SK-N-SH (cell line): ENCODE measurements around the gene DMAP1. TPM values are rescaled to one million over a fixed set of nuclear protein-coding genes. Genes with fewer than 3 reads are reported as not detected.

ENCODE experiments used
- CTCF ChIA-PET: fragments of 300-600, 350-600 bp; formaldehyde crosslinking; extraction: SDS; loops from one replicate; lab custom pipeline; 2021; lab: Yijun Ruan, JAX
- POLR2A ChIA-PET: fragments of 350-600 bp; sonication (Branson Sonifier 250); formaldehyde crosslinking; extraction: SDS; loops from one replicate; lab custom pipeline; 2020; ENCODE audit warnings: antibody characterized with exemption, inconsistent platforms; lab: Yijun Ruan, JAX
- DNase-seq: peaks from one replicate; pipeline ENCODE4 v3.0.0; 2012
- H2AFZ ChIP-seq: fragments of 200-600 bp; sonication (generic); 2 replicates; pipeline ENCODE4 v1.8.1; 2016; ENCODE audit warnings: antibody characterized with exemption, mild to moderate bottlenecking, low read depth
- H3F3A ChIP-seq: fragments of 200-600 bp; sonication (generic); replicated peaks from 2 replicates; pipeline ENCODE3; 2016; ENCODE audit warnings: antibody characterized with exemption, mild to moderate bottlenecking; ENCODE audit not compliant: insufficient read depth
- H3K27ac ChIP-seq, 2 experiments: fragments of 200-500 bp in 1 of 2; fragments of 200-600 bp in 1 of 2; sonication (Bioruptor generic) in 1 of 2; sonication (generic), shearing (Covaris generic) in 1 of 2; 2 replicates each; pipeline versions ENCODE4 v1.5.1 to v1.6.1; 2014 to 2016; ENCODE audit warnings: low read depth in 2 of 2, inconsistent platforms in 1 of 2, low read length in 1 of 2, mild to moderate bottlenecking in 1 of 2, mixed read lengths in 1 of 2
- H3K27me3 ChIP-seq: fragments of 200-600 bp; sonication (generic), shearing (Covaris generic); 2 replicates; pipeline ENCODE4 v1.6.1; 2016; ENCODE audit warnings: mixed run types; ENCODE audit not compliant: insufficient read depth
- H3K36me3 ChIP-seq, 2 experiments: fragments of 200-500 bp in 1 of 2; fragments of 200-600 bp in 1 of 2; sonication (Bioruptor generic) in 1 of 2; sonication (generic) in 1 of 2; replicated peaks in 1 of 2; 2 replicates each; pipeline versions ENCODE3 to v1.5.1; 2014 to 2016; ENCODE audit warnings: low read length in 1 of 2, mild to moderate bottlenecking in 1 of 2; ENCODE audit not compliant: insufficient read depth in 2 of 2, control insufficient read depth in 1 of 2
- H3K4me1 ChIP-seq, 2 experiments: fragments of 200-500 bp in 1 of 2; fragments of 200-600 bp in 1 of 2; sonication (Bioruptor generic) in 1 of 2; sonication (generic), shearing (Covaris generic) in 1 of 2; 2 replicates each; pipeline versions ENCODE4 v1.5.1 to v1.6.1; 2014 to 2016; ENCODE audit warnings: low read depth in 1 of 2, low read length in 1 of 2, mixed run types in 1 of 2; ENCODE audit not compliant: insufficient read depth in 2 of 2, control insufficient read depth in 1 of 2
- H3K4me2 ChIP-seq: fragments of 200-600 bp; sonication (generic), shearing (Covaris generic); 2 replicates; pipeline ENCODE4 v1.6.1; 2017; ENCODE audit warnings: mixed run types
- H3K4me3 ChIP-seq, 2 experiments: fragments of 200-500 bp in 1 of 2; fragments of 200-600 bp in 1 of 2; sonication (Bioruptor generic) in 1 of 2; sonication (generic), shearing (Covaris generic) in 1 of 2; 2 replicates each; pipeline versions ENCODE4 v1.5.1 to v1.8.1; 2014 to 2016; ENCODE audit warnings: low read depth in 2 of 2, inconsistent platforms in 1 of 2, low read length in 1 of 2, mild to moderate bottlenecking in 1 of 2, mixed read lengths in 1 of 2, moderate library complexity in 1 of 2
- H3K79me2 ChIP-seq: fragments of 200-600 bp; sonication (generic); 2 replicates; pipeline ENCODE4 v1.8.1; 2017; ENCODE audit warnings: mild to moderate bottlenecking; ENCODE audit not compliant: insufficient read depth
- H3K9ac ChIP-seq: fragments of 200-600 bp; sonication (generic); 2 replicates; pipeline ENCODE4 v1.6.1; 2017; ENCODE audit warnings: mixed run types
- H3K9me2 ChIP-seq: fragments of 200-600 bp; sonication (generic); 2 replicates; pipeline ENCODE4 v1.6.1; 2017; ENCODE audit warnings: mixed run types
- H3K9me3 ChIP-seq: fragments of 200-600 bp; sonication (generic); 2 replicates; pipeline ENCODE4 v1.6.1; 2017; ENCODE audit warnings: mixed run types, mild to moderate bottlenecking, moderate library complexity
- H4K20me1 ChIP-seq: fragments of 200-600 bp; sonication (generic); 2 replicates; pipeline ENCODE4 v1.6.1; 2017; ENCODE audit warnings: mild to moderate bottlenecking, mixed run types; ENCODE audit not compliant: insufficient read depth
- CHD2 ChIP-seq: fragments of 150-350 bp; IDR thresholded peaks from 2 replicates; pipeline ENCODE4 v1.6.1; 2018; ENCODE audit warnings: low read length; ENCODE audit not compliant: partially characterized antibody
- ELF1 ChIP-seq: IDR thresholded peaks from 2 replicates; pipeline ENCODE4 v1.4.0; 2012
- FOSL2 ChIP-seq: IDR thresholded peaks from 2 replicates; pipeline ENCODE4 v1.4.0; 2012; ENCODE audit warnings: low read depth, mild to moderate bottlenecking, moderate library complexity, borderline replicate concordance
- FOXJ3 ChIP-seq: sonication (generic); formaldehyde crosslinking; IDR thresholded peaks from 2 replicates; pipeline ENCODE4 v1.5.1; 2020; ENCODE audit warnings: mild to moderate bottlenecking, missing genetic modification reagents
- MEF2A ChIP-seq: IDR thresholded peaks from 2 replicates; pipeline ENCODE4 v1.4.0; 2012; ENCODE audit warnings: low read depth, borderline replicate concordance
- MXI1 ChIP-seq: IDR thresholded peaks from 2 replicates; pipeline ENCODE4 v1.6.1; 2012; ENCODE audit warnings: mild to moderate bottlenecking, low read depth, low read length, improper control_type of control experiment
- POLR2AphosphoS5 ChIP-seq: IDR thresholded peaks from 2 replicates; pipeline ENCODE4 v1.6.1; 2012; ENCODE audit warnings: low read depth, low read length
- RAD21 ChIP-seq: IDR thresholded peaks from 2 replicates; pipeline ENCODE4 v1.6.1; 2012; ENCODE audit warnings: mild to moderate bottlenecking, low read length
- RCOR1 ChIP-seq: fragments of 150-350 bp; IDR thresholded peaks from 2 replicates; pipeline ENCODE4 v1.6.1; 2017; ENCODE audit warnings: antibody characterized with exemption, low read length
- SIN3A ChIP-seq: IDR thresholded peaks from 2 replicates; pipeline ENCODE4 v1.6.1; 2012; ENCODE audit warnings: low read depth, mild to moderate bottlenecking, low read length, moderate library complexity, borderline replicate concordance
- SMC3 ChIP-seq: IDR thresholded peaks from 2 replicates; pipeline ENCODE4 v1.6.1; 2012; ENCODE audit warnings: low read depth, low read length, improper control_type of control experiment
- TAF1 ChIP-seq: IDR thresholded peaks from 2 replicates; pipeline ENCODE4 v1.6.1; 2012; ENCODE audit warnings: low read depth, mild to moderate bottlenecking, low read length, moderate library complexity, borderline replicate concordance
- TCF12 ChIP-seq: IDR thresholded peaks from 2 replicates; pipeline ENCODE4 v1.4.0; 2012
- YY1 ChIP-seq: IDR thresholded peaks from 2 replicates; pipeline ENCODE4 v1.4.0; 2012; ENCODE audit warnings: low read depth, mild to moderate bottlenecking
- WGBS: methylation state at CpG from one replicate; pipeline ENCODE4 v1.1.6; 2017; ENCODE audit warnings: low lambda C conversion rate; 5-methylcytosine and 5-hydroxymethylcytosine counted together
- polyA plus RNA-seq, 3 experiments: library from polyadenylated mRNA; depleted of rRNA; stranded (reverse); fragments of >200 nt; gene quantifications; 2 replicates each; pipeline ENCODE4 v1.2.3, GENCODE V29; 2012
- TF ChIP-seq, protein P1 (sequence below): fragments of 200-600 bp; sonication (generic); IDR thresholded peaks from 2 replicates; pipeline ENCODE4 v1.6.1; 2017; ENCODE audit warnings: antibody characterized with exemption, mild to moderate bottlenecking, moderate library complexity
- TF ChIP-seq, protein P2 (sequence below): IDR thresholded peaks from 2 replicates; pipeline ENCODE4 v1.4.0; 2012; ENCODE audit warnings: low read depth, borderline replicate concordance
- TF ChIP-seq, protein P3 (sequence below): IDR thresholded peaks from 2 replicates; pipeline ENCODE4 v1.4.0; 2012; ENCODE audit warnings: low read depth
- TF ChIP-seq, protein P4 (sequence below): fragments of 150-350 bp; IDR thresholded peaks from 2 replicates; pipeline ENCODE4 v1.6.1; 2016; ENCODE audit warnings: mild to moderate bottlenecking, low read depth, low read length
- TF ChIP-seq, protein P5 (sequence below): IDR thresholded peaks from 2 replicates; pipeline ENCODE4 v1.6.1; 2012; ENCODE audit warnings: mild to moderate bottlenecking, low read depth, low read length, moderate library complexity

The DMAP1 gene
- polyA plus RNA-seq, 1 of the 3 experiments (the other 2 are of a cell fraction) = 59.6 TPM

DNA sequence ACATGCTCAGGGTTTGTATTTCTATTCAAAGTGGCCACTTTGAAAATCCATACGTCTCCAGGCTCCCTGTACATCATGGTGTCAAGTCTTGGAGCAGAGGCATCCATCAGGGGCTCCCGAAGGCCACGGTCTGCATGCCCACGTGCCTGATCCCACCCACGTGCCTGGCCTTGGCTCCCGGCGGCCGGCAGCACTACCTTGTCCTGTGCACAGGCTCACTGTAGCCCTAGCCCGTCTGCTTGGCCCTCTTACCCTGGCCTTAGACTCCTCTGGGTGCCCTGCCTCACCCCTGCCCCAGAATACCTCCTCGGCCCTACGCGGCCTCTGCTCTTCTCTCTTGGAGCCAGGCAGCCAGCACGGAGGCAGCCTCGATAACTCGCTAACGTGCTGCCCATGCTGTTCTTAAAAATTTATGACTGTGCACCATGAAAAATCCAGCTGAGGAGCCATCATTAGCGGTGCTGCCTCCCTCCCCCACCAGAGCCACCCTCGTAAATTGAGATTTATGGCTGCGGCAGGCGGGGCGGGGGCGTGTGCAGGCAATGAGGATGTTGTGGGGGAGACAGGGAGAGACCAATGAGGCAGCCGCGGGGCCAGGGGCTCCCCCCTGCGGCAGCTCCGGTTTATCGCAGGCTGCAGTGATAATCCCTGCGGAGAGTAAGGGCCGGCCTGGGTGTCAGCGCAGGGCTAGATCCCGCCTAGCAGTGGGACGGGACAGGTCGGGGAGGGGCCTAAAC lies 24.6 kb downstream of the DMAP1 start:
- Histone ChIP-seq H3K9me3 (no peaks in the 10 kb centered on the region), H3K4me1 (peaks cover 10 to 32% of the 10 kb centered on the region in 2 experiments; a peak in 3 of 4 replicates)
- peak; percentile 74 for DNase-seq
- TF ChIP-seq CHD2 (no peak), SIN3A (no peak), YY1 (no peak), RAD21 (peak; percentile 10), FOXJ3 (no peak), TAF1 (no peak)
- TF ChIP-seq, protein P1, sequence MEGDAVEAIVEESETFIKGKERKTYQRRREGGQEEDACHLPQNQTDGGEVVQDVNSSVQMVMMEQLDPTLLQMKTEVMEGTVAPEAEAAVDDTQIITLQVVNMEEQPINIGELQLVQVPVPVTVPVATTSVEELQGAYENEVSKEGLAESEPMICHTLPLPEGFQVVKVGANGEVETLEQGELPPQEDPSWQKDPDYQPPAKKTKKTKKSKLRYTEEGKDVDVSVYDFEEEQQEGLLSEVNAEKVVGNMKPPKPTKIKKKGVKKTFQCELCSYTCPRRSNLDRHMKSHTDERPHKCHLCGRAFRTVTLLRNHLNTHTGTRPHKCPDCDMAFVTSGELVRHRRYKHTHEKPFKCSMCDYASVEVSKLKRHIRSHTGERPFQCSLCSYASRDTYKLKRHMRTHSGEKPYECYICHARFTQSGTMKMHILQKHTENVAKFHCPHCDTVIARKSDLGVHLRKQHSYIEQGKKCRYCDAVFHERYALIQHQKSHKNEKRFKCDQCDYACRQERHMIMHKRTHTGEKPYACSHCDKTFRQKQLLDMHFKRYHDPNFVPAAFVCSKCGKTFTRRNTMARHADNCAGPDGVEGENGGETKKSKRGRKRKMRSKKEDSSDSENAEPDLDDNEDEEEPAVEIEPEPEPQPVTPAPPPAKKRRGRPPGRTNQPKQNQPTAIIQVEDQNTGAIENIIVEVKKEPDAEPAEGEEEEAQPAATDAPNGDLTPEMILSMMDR = peak; percentile 42; the same call in 1 of the 2 replicates
- TF ChIP-seq, all 33 proteins: peak for 2
- Histone ChIP-seq H3K4me3 (no peak overlapping the region), H3F3A (no peaks in the 10 kb centered on the region), H2AFZ (no peak overlapping the region), H3K27me3 (no peaks in the 10 kb centered on the region), H3K27ac (no peak overlapping the region), H3K79me2 (no peaks in the 10 kb centered on the region), H3K9ac (no peak overlapping the region), H3K4me2 (no peak overlapping the region), H3K36me3 (no peaks in the 10 kb centered on the region), H3K9me2 (no peaks in the 10 kb centered on the region), H4K20me1 (no peaks in the 10 kb centered on the region)
- ChIA-PET POLR2A (no interaction called here), CTCF (interaction anchor here (0.6 to 6.2 kb wide), 12 partner anchors 8 to 157 kb away, joined by 3 to 47 read pairs (median 4); no protein-coding TSS in a partner anchor)
- WGBS = 83% methylated on average over 21 of the region's 33 CpGs

DNA sequence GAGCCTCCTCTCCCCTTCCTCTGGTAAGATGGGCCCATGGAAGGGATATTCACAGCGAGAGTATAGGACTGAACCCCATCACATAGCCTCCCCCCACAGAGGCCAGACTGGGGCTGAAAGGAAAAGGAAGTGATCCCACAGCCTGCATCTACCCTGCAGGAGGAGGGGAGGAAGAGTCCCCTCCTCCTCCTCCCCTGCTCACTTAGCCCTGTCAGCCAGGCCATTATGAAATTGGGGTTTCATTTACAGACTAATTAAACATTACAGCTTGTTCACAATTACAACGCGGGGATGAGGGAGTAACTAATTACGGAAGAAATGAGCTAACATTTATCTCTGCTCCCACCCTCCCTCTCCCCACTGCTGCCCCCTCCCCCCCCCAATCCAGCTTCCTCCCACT lies 25.4 kb downstream of the DMAP1 start:
- H3K9me2 ChIP-seq = no peaks in the 10 kb centered on the region
- peaks cover 10 to 32% of the 10 kb centered on the region in 2 experiments; a peak in 3 of 4 replicates for H3K4me1 ChIP-seq
- no peak overlapping the region for H2AFZ ChIP-seq
- H3K4me3 ChIP-seq = no peak overlapping the region
- H3K9ac ChIP-seq = no peak overlapping the region
- H3K79me2 ChIP-seq = no peaks in the 10 kb centered on the region
- no peak overlapping the region for H3K27ac ChIP-seq
- 100% methylated on average over 4 of the region's 4 CpGs for WGBS
- H3K27me3 ChIP-seq = no peaks in the 10 kb centered on the region
- H3K36me3 ChIP-seq = no peaks in the 10 kb centered on the region
- no peaks in the 10 kb centered on the region for H4K20me1 ChIP-seq
- H3K4me2 ChIP-seq = no peak overlapping the region
- H3K9me3 ChIP-seq = no peaks in the 10 kb centered on the region
- ChIA-PET POLR2A (no interaction called here), CTCF (interaction anchor here (1.0 to 2.7 kb wide), 11 partner anchors 9 to 36 kb away, joined by 3 to 16 read pairs (median 4); no protein-coding TSS in a partner anchor)
- no peaks in the 10 kb centered on the region for H3F3A ChIP-seq
- DNase-seq = no peak
- TF ChIP-seq SMC3 (no peak), ELF1 (no peak), RAD21 (no peak), MXI1 (no peak), MEF2A (no peak), CHD2 (no peak), RCOR1 (no peak), TCF12 (no peak), POLR2AphosphoS5 (no peak), FOSL2 (no peak)
- TF ChIP-seq, protein P2, sequence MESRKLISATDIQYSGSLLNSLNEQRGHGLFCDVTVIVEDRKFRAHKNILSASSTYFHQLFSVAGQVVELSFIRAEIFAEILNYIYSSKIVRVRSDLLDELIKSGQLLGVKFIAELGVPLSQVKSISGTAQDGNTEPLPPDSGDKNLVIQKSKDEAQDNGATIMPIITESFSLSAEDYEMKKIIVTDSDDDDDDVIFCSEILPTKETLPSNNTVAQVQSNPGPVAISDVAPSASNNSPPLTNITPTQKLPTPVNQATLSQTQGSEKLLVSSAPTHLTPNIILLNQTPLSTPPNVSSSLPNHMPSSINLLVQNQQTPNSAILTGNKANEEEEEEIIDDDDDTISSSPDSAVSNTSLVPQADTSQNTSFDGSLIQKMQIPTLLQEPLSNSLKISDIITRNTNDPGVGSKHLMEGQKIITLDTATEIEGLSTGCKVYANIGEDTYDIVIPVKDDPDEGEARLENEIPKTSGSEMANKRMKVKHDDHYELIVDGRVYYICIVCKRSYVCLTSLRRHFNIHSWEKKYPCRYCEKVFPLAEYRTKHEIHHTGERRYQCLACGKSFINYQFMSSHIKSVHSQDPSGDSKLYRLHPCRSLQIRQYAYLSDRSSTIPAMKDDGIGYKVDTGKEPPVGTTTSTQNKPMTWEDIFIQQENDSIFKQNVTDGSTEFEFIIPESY = no peak
- TF ChIP-seq, protein P3, sequence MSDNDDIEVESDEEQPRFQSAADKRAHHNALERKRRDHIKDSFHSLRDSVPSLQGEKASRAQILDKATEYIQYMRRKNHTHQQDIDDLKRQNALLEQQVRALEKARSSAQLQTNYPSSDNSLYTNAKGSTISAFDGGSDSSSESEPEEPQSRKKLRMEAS = no peak
- TF ChIP-seq, protein P4, sequence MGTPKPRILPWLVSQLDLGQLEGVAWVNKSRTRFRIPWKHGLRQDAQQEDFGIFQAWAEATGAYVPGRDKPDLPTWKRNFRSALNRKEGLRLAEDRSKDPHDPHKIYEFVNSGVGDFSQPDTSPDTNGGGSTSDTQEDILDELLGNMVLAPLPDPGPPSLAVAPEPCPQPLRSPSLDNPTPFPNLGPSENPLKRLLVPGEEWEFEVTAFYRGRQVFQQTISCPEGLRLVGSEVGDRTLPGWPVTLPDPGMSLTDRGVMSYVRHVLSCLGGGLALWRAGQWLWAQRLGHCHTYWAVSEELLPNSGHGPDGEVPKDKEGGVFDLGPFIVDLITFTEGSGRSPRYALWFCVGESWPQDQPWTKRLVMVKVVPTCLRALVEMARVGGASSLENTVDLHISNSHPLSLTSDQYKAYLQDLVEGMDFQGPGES = no peak
- TF ChIP-seq, protein P5, sequence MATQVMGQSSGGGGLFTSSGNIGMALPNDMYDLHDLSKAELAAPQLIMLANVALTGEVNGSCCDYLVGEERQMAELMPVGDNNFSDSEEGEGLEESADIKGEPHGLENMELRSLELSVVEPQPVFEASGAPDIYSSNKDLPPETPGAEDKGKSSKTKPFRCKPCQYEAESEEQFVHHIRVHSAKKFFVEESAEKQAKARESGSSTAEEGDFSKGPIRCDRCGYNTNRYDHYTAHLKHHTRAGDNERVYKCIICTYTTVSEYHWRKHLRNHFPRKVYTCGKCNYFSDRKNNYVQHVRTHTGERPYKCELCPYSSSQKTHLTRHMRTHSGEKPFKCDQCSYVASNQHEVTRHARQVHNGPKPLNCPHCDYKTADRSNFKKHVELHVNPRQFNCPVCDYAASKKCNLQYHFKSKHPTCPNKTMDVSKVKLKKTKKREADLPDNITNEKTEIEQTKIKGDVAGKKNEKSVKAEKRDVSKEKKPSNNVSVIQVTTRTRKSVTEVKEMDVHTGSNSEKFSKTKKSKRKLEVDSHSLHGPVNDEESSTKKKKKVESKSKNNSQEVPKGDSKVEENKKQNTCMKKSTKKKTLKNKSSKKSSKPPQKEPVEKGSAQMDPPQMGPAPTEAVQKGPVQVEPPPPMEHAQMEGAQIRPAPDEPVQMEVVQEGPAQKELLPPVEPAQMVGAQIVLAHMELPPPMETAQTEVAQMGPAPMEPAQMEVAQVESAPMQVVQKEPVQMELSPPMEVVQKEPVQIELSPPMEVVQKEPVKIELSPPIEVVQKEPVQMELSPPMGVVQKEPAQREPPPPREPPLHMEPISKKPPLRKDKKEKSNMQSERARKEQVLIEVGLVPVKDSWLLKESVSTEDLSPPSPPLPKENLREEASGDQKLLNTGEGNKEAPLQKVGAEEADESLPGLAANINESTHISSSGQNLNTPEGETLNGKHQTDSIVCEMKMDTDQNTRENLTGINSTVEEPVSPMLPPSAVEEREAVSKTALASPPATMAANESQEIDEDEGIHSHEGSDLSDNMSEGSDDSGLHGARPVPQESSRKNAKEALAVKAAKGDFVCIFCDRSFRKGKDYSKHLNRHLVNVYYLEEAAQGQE = no peak
